Measurements from ENCODE around the gene SLC17A4.

The SLC17A4 gene

DNA sequence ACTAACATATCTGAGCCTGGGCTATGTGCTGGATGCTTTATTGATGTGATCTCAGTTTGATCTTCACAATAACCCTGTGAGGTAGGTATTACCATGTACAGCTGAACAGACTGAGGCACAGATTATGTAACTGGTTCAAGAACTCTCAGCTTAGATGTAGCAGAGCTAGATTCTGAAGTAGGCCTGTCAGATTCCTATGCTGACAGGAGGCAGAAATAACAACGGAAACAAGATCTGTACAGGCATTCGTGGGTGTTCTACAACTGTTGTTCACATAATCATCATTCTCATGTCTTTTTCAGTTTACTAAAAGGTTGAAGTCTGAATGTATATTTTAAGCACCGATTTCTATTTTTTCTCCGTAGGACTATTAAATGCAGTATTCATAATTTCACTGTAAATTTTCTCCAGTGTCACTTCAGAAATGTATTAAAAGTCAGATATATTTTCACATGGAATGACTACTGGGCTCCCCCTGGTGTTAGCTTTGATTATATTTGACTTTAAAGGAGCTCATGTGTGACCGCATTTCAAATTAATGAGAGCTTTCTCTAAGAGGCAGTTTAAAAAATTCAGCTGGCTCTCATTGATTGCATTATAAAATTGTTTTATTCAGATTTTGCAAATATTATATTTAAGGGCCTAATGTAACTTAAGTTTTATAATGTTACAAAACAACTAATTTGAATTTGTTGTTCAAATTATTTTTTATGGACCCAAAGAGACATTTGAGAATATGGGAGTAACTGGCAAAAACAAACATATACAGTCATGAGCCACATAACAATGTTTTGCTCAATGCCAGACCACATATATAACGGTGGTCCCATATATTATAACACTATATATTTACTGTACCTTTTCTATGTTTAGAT lies 36.4 kb upstream of the SLC17A4 start:
- POLR2A ChIA-PET, result no interaction called here
- Histone ChIP-seq H3K36me3 (ENCODE audit: control insufficient read depth in 4 of 4, insufficient read depth in 4 of 4, low read length in 3 of 4) (no peaks in the 10 kb centered on the region), H3K9me3 (ENCODE audit: control extremely low read depth in 1 of 5, control insufficient read depth in 4 of 5, insufficient read depth in 2 of 5, low read depth in 1 of 5, low read length in 4 of 5) (no peaks in the 10 kb centered on the region), H3K4me1 (ENCODE audit: control extremely low read depth in 1 of 4, control insufficient read depth in 4 of 4, insufficient read depth in 4 of 4, low read length in 3 of 4) (peaks cover 3 to 12% (median 6%) of the 10 kb centered on the region in 4 experiments), H3K27ac (ENCODE audit: insufficient read depth in 1 of 2, low read depth in 1 of 2, low read length in 2 of 2, poor library complexity in 1 of 2, severe bottlenecking in 2 of 2) (no peak overlapping the region), H3K4me3 (ENCODE audit: control insufficient read depth in 1 of 7, extremely low read depth in 1 of 7, insufficient read depth in 4 of 7, low read depth in 2 of 7, low read length in 6 of 7) (no peak overlapping the region), H3K27me3 (replicated peaks in 2 of 5; ENCODE audit: control insufficient read depth in 4 of 5, insufficient read depth in 5 of 5, low read length in 4 of 5) (no peaks in the 10 kb centered on the region)
- CTCF ChIA-PET, result interaction anchor here (0.9 to 3.2 kb wide), 10 partner anchors 9 to 500 kb away, joined by 3 to 21 read pairs (median 4); no protein-coding TSS in a partner anchor
- 40% methylated on average over 1 of the region's 6 CpGs for WGBS (ENCODE audit: insufficient coverage)
- peak; percentile 38 to 72 (median 66) for DNase-seq

DNA sequence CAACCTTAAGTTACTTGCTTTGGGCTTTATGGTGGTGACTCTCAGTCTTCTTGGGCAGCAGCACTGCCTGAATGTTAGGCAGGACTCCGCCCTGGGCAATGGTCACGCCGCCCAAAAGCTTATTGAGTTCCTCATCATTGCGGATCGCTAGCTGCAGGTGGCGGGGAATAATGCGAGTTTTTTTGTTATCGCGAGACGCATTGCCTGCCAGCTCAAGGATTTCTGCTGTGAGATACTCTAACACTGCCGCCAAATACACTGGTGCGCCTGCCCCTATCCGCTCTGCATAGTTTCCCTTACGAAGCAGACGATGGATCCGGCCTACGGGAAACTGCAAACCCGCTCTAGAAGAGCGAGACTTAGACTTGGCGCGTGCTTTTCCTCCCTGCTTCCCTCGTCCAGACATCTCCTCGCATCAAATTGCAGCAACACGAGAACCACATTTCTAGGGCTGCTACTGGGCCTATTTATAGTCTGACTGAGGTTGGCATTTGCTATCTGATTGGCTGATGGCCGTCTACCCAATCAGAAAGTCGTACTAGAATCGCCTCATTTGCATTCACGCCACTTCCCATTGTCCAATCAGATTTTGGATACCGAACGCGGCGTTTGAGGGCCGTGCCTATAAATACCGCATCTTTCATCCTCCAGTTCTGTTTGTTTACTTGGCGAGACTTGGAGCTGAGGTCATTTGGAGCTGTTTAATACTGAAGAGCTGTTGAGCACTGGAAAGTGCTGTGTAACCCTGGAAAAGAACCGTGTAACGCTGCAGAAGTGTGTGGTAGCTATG lies 28.2 kb upstream of the SLC17A4 start:
- DNase-seq, result no peak
- Histone ChIP-seq H3K27me3 (replicated peaks in 2 of 5; ENCODE audit: control insufficient read depth in 4 of 5, insufficient read depth in 5 of 5, low read length in 4 of 5) (peaks cover 0 to 6% (median 2%) of the 10 kb centered on the region in 5 experiments), H3K4me3 (ENCODE audit: control insufficient read depth in 1 of 7, extremely low read depth in 1 of 7, insufficient read depth in 4 of 7, low read depth in 2 of 7, low read length in 6 of 7) (no peak overlapping the region), H3K36me3 (ENCODE audit: control insufficient read depth in 4 of 4, insufficient read depth in 4 of 4, low read length in 3 of 4) (no peaks in the 10 kb centered on the region), H3K27ac (ENCODE audit: insufficient read depth in 1 of 2, low read depth in 1 of 2, low read length in 2 of 2, poor library complexity in 1 of 2, severe bottlenecking in 2 of 2) (no peak overlapping the region), H3K9me3 (ENCODE audit: control extremely low read depth in 1 of 5, control insufficient read depth in 4 of 5, insufficient read depth in 2 of 5, low read depth in 1 of 5, low read length in 4 of 5) (no peaks in the 10 kb centered on the region), H3K4me1 (ENCODE audit: control extremely low read depth in 1 of 4, control insufficient read depth in 4 of 4, insufficient read depth in 4 of 4, low read length in 3 of 4) (no peaks in the 10 kb centered on the region)
- ChIA-PET POLR2A (no interaction called here), CTCF (interaction anchor here (0.8 to 1.1 kb wide), 3 partner anchors 13 to 22 kb away, joined by 3 read pairs; no protein-coding TSS in a partner anchor)
- WGBS (ENCODE audit: insufficient coverage), result over 99% methylated on average over 35 of the region's 37 CpGs

DNA sequence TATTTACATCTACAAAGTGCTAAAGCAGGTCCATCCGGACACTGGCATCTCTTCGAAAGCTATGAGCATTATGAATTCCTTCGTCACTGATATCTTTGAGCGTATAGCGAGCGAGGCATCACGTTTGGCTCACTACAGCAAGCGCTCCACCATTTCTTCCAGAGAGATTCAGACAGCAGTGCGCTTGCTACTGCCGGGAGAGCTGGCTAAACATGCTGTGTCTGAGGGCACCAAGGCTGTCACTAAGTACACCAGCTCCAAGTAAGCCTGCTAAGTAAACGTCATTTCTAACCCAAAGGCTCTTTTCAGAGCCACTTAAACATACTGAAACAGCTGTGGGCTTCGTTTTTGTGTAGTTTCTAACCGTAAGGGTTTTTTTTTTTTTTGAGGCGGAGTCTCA lies 27.5 kb upstream of the SLC17A4 start:
- Histone ChIP-seq H3K4me3 (ENCODE audit: control insufficient read depth in 1 of 7, extremely low read depth in 1 of 7, insufficient read depth in 4 of 7, low read depth in 2 of 7, low read length in 6 of 7) (no peak overlapping the region), H3K4me1 (ENCODE audit: control extremely low read depth in 1 of 4, control insufficient read depth in 4 of 4, insufficient read depth in 4 of 4, low read length in 3 of 4) (no peaks in the 10 kb centered on the region), H3K9me3 (ENCODE audit: control extremely low read depth in 1 of 5, control insufficient read depth in 4 of 5, insufficient read depth in 2 of 5, low read depth in 1 of 5, low read length in 4 of 5) (peaks cover 0 to 6% (median 0%) of the 10 kb centered on the region in 5 experiments), H3K27ac (ENCODE audit: insufficient read depth in 1 of 2, low read depth in 1 of 2, low read length in 2 of 2, poor library complexity in 1 of 2, severe bottlenecking in 2 of 2) (no peak overlapping the region), H3K36me3 (ENCODE audit: control insufficient read depth in 4 of 4, insufficient read depth in 4 of 4, low read length in 3 of 4) (no peaks in the 10 kb centered on the region), H3K27me3 (replicated peaks in 2 of 5; ENCODE audit: control insufficient read depth in 4 of 5, insufficient read depth in 5 of 5, low read length in 4 of 5) (peaks cover 0 to 12% (median 2%) of the 10 kb centered on the region in 5 experiments)
- WGBS (ENCODE audit: insufficient coverage), result 93% methylated on average over 12 of the region's 14 CpGs
- DNase-seq, result no peak
- ChIA-PET POLR2A (no interaction called here), CTCF (interaction anchor here (0.8 to 1.1 kb wide), 3 partner anchors 12 to 23 kb away, joined by 3 read pairs; no protein-coding TSS in a partner anchor)

GRCh38 chr6:25730907-25731306 lies 23.6 kb upstream of the SLC17A4 start:
- CTCF ChIA-PET, result interaction anchor here (0.5 to 1.0 kb wide), 2 partner anchors 13 to 234 kb away, joined by 3 read pairs; no protein-coding TSS in a partner anchor

GRCh38 chr6:25731721-25732120 lies 22.8 kb upstream of the SLC17A4 start:
- H3K36me3 ChIP-seq (ENCODE audit: control insufficient read depth in 4 of 4, insufficient read depth in 4 of 4, low read length in 3 of 4), result no peaks in the 10 kb centered on the region
- no peaks in the 10 kb centered on the region for H3K4me1 ChIP-seq (ENCODE audit: control extremely low read depth in 1 of 4, control insufficient read depth in 4 of 4, insufficient read depth in 4 of 4, low read length in 3 of 4)
- H3K27ac ChIP-seq (ENCODE audit: insufficient read depth in 1 of 2, low read depth in 1 of 2, low read length in 2 of 2, poor library complexity in 1 of 2, severe bottlenecking in 2 of 2), result no peak overlapping the region
- no peak overlapping the region for H3K4me3 ChIP-seq (ENCODE audit: control insufficient read depth in 1 of 7, extremely low read depth in 1 of 7, insufficient read depth in 4 of 7, low read depth in 2 of 7, low read length in 6 of 7)
- peaks cover 4 to 26% (median 10%) of the 10 kb centered on the region in 5 experiments for H3K27me3 ChIP-seq (replicated peaks in 2 of 5; ENCODE audit: control insufficient read depth in 4 of 5, insufficient read depth in 5 of 5, low read length in 4 of 5)
- peaks cover 0 to 11% (median 6%) of the 10 kb centered on the region in 5 experiments for H3K9me3 ChIP-seq (ENCODE audit: control extremely low read depth in 1 of 5, control insufficient read depth in 4 of 5, insufficient read depth in 2 of 5, low read depth in 1 of 5, low read length in 4 of 5)
- DNase-seq, result no peak
- ChIA-PET POLR2A (no interaction called here), CTCF (interaction anchor here (1.0 to 2.0 kb wide), 2 partner anchors 12 to 14 kb away, joined by 3 to 7 read pairs; no protein-coding TSS in a partner anchor)
- WGBS (ENCODE audit: insufficient coverage), result 98% methylated on average over 15 of the region's 15 CpGs

More at GRCh38 chr6:25730907-25731306, 23.6 kb upstream of the SLC17A4 start:
- WGBS (ENCODE audit: insufficient coverage), result 100% methylated on average over 3 of the region's 3 CpGs
- Histone ChIP-seq H3K9me3 (ENCODE audit: control extremely low read depth in 1 of 5, control insufficient read depth in 4 of 5, insufficient read depth in 2 of 5, low read depth in 1 of 5, low read length in 4 of 5) (peaks cover 0 to 8% (median 6%) of the 10 kb centered on the region in 5 experiments), H3K4me1 (ENCODE audit: control extremely low read depth in 1 of 4, control insufficient read depth in 4 of 4, insufficient read depth in 4 of 4, low read length in 3 of 4) (no peaks in the 10 kb centered on the region), H3K36me3 (ENCODE audit: control insufficient read depth in 4 of 4, insufficient read depth in 4 of 4, low read length in 3 of 4) (no peaks in the 10 kb centered on the region), H3K4me3 (ENCODE audit: control insufficient read depth in 1 of 7, extremely low read depth in 1 of 7, insufficient read depth in 4 of 7, low read depth in 2 of 7, low read length in 6 of 7) (no peak overlapping the region), H3K27ac (ENCODE audit: insufficient read depth in 1 of 2, low read depth in 1 of 2, low read length in 2 of 2, poor library complexity in 1 of 2, severe bottlenecking in 2 of 2) (no peak overlapping the region), H3K27me3 (replicated peaks in 2 of 5; ENCODE audit: control insufficient read depth in 4 of 5, insufficient read depth in 5 of 5, low read length in 4 of 5) (peaks cover 4 to 26% (median 10%) of the 10 kb centered on the region in 5 experiments)
- POLR2A ChIA-PET, result no interaction called here
- no peak for DNase-seq

DNA sequence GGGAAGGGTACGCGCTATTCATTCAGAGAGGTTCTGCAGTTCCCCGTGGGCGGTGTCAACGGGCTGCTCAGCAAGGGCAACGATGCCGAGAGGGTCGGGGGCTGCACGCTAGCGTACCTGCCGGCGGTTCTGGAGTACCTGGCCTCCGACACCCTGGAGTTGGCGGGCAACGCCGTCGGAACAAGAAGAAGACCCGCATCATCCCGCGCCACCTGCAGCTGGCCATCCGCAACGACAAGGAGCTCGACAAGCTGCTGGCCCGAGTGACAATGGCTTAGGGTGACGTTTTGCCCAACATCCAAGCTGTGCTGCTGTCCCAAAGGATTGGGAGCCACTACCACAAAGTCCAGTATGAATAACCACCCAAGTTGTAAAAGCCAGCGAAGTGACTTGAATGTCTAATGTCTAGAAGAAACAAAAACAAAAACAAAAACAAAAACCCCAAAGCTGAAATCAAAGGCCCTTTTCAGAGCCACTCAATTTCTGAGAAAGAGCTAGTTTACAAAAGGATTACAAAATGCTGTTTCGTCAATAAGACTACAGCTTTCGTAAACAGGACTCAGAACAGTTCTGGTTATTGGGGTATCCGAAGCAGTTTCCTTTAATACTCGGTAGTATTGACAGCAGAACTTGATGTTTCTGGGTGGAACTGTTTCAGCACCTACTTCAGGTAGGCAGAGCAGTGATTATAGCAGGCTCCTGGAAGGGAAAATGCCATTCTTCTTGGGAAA lies 21.9 kb upstream of the SLC17A4 start:
- POLR2A ChIA-PET, result no interaction called here
- CTCF ChIA-PET, result interaction anchor here (0.9 to 2.0 kb wide), 2 partner anchors 9 to 13 kb away, joined by 3 to 7 read pairs; no protein-coding TSS in a partner anchor
- DNase-seq, result no peak
- H3K27me3 ChIP-seq (replicated peaks in 2 of 5; ENCODE audit: control insufficient read depth in 4 of 5, insufficient read depth in 5 of 5, low read length in 4 of 5), result peaks cover 4 to 26% (median 10%) of the 10 kb centered on the region in 5 experiments
- no peaks in the 10 kb centered on the region for H3K4me1 ChIP-seq (ENCODE audit: control extremely low read depth in 1 of 4, control insufficient read depth in 4 of 4, insufficient read depth in 4 of 4, low read length in 3 of 4)
- peaks cover under 1 to 16% (median 12%) of the 10 kb centered on the region in 5 experiments for H3K9me3 ChIP-seq (ENCODE audit: control extremely low read depth in 1 of 5, control insufficient read depth in 4 of 5, insufficient read depth in 2 of 5, low read depth in 1 of 5, low read length in 4 of 5)
- H3K36me3 ChIP-seq (ENCODE audit: control insufficient read depth in 4 of 4, insufficient read depth in 4 of 4, low read length in 3 of 4), result no peaks in the 10 kb centered on the region
- H3K4me3 ChIP-seq (ENCODE audit: control insufficient read depth in 1 of 7, extremely low read depth in 1 of 7, insufficient read depth in 4 of 7, low read depth in 2 of 7, low read length in 6 of 7), result no peak overlapping the region
- H3K27ac ChIP-seq (ENCODE audit: insufficient read depth in 1 of 2, low read depth in 1 of 2, low read length in 2 of 2, poor library complexity in 1 of 2, severe bottlenecking in 2 of 2), result no peak overlapping the region
- WGBS (ENCODE audit: insufficient coverage), result 58% methylated on average over 29 of the region's 30 CpGs
